ENCODE results near the gene MAN1A1. TPM values are rescaled to one million over a fixed set of nuclear protein-coding genes. Genes with fewer than 3 reads are reported as not detected.

The MAN1A1 gene
- total RNA-seq, 1 donor from 2014 or later, result 75.5 TPM

- intact Hi-C loops (cut with DNase I), result no loop called here
- Histone ChIP-seq H3K4me1 (no peaks in the 10 kb centered on the region), H3K4me3 (no peak overlapping the region), H3K9me3 (no peaks in the 10 kb centered on the region), H3K36me3 (peaks cover 2 to 11% of the 10 kb centered on the region in 2 donors), H3K27me3 (no peaks in the 10 kb centered on the region), H3K27ac (no peak overlapping the region)
- no peak for DNase-seq (ENCODE audit: low spot score in 2 of 2)
- TF ChIP-seq CTCF (IDR thresholded peaks at IDR 0.05), result no peak
These were observed 114.6 kb downstream of the MAN1A1 start for GRCh38 chr6:119234941-119235340.

- no peak for DNase-seq (ENCODE audit: low spot score in 2 of 2)
- Histone ChIP-seq H3K4me3 (no peak overlapping the region), H3K4me1 (no peaks in the 10 kb centered on the region), H3K27me3 (no peaks in the 10 kb centered on the region), H3K27ac (no peak overlapping the region), H3K36me3 (peaks cover 2 to 11% of the 10 kb centered on the region in 2 donors), H3K9me3 (no peaks in the 10 kb centered on the region)
- intact Hi-C loops (cut with DNase I), result no loop called here
- no peak for TF ChIP-seq CTCF (IDR thresholded peaks at IDR 0.05)
These were observed 115.1 kb downstream of the MAN1A1 start for GRCh38 chr6:119234457-119234856.

- Histone ChIP-seq H3K4me1 (no peaks in the 10 kb centered on the region), H3K9me3 (no peaks in the 10 kb centered on the region), H3K27me3 (no peaks in the 10 kb centered on the region), H3K36me3 (peaks cover 2 to 11% of the 10 kb centered on the region in 2 donors), H3K27ac (no peak overlapping the region), H3K4me3 (no peak overlapping the region)
- TF ChIP-seq CTCF (IDR thresholded peaks at IDR 0.05), result no peak
- DNase-seq (ENCODE audit: low spot score in 2 of 2), result no peak
- intact Hi-C loops (cut with DNase I), result no loop called here
These were observed 116.1 kb downstream of the MAN1A1 start for GRCh38 chr6:119233312-119233984.

GRCh38 chr6:119231394-119231793, 118.2 kb downstream of the MAN1A1 start:
- H3K4me1 ChIP-seq, result no peaks in the 10 kb centered on the region
- intact Hi-C loops (cut with DNase I), result no loop called here
- peaks cover 2 to 11% of the 10 kb centered on the region in 2 donors for H3K36me3 ChIP-seq
- no peak overlapping the region for H3K27ac ChIP-seq
- no peak for TF ChIP-seq CTCF (IDR thresholded peaks at IDR 0.05)
- no peaks in the 10 kb centered on the region for H3K9me3 ChIP-seq
- H3K27me3 ChIP-seq, result no peaks in the 10 kb centered on the region
- no peak overlapping the region for H3K4me3 ChIP-seq
- DNase-seq (ENCODE audit: low spot score in 2 of 2), result no peak

- Histone ChIP-seq H3K4me1 (no peaks in the 10 kb centered on the region), H3K9me3 (no peaks in the 10 kb centered on the region), H3K36me3 (peaks cover 0 to 4% of the 10 kb centered on the region in 2 donors), H3K27me3 (no peaks in the 10 kb centered on the region), H3K27ac (no peak overlapping the region), H3K4me3 (no peak overlapping the region)
- no peak for TF ChIP-seq CTCF (IDR thresholded peaks at IDR 0.05)
- no peak for DNase-seq (ENCODE audit: low spot score in 2 of 2)
- intact Hi-C loops (cut with DNase I), result no loop called here
These were observed 119.4 kb downstream of the MAN1A1 start for GRCh38 chr6:119230160-119230559.

- intact Hi-C loops (cut with DNase I), result no loop called here
- H3K36me3 ChIP-seq, result no peaks in the 10 kb centered on the region
- DNase-seq (ENCODE audit: low spot score in 2 of 2), result no peak
These were observed 122.2 kb downstream of the MAN1A1 start for GRCh38 chr6:119227377-119227776.

More at GRCh38 chr6:119227377-119227776, 122.2 kb downstream of the MAN1A1 start:
- H3K27ac ChIP-seq, result no peak overlapping the region
- no peak overlapping the region for H3K4me3 ChIP-seq
- H3K4me1 ChIP-seq, result no peaks in the 10 kb centered on the region
- H3K9me3 ChIP-seq, result no peaks in the 10 kb centered on the region
- H3K27me3 ChIP-seq, result no peaks in the 10 kb centered on the region
- no peak for TF ChIP-seq CTCF (IDR thresholded peaks at IDR 0.05)
